ENCODE results near the gene MERTK.

The MERTK gene

DNA sequence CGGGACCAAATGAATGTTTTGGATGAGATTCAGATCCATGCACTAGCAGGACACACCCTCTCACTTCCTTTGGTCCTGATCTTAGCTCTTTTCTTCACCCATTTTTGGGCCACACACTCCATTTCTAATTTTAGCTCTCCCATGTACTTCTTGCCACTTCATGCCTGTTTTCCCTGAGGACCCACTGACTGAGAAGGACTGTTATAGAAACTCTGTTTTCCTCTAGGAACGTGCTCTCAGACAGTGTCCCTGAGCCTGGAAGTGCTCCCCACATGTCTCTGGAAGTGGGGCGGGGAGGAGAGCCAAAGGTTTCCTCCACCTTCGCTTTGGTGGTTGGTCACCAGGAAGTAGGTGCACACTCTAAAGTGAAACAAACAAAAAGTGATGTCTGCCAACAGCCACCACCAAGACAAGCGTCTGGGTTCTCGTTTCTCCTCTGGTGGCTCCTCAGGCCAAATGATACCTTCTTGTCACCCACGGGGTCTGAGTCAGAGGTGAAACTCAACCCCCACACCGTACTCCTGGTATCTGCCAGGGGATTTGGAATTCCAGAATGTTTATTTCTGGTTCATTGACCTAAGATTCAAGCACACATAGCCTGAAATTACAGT lies 74.7 kb downstream of the MERTK start:
- no peaks in the 10 kb centered on the region for H3K4me1 Mint-ChIP-seq (ENCODE audit: low read depth)
- peaks cover 13% of the 10 kb centered on the region for H3K36me3 Mint-ChIP-seq
- H3K27ac Mint-ChIP-seq: no peak overlapping the region
- H3K27me3 Mint-ChIP-seq: peaks cover 12% of the 10 kb centered on the region
- no peak overlapping the region for H3K4me3 Mint-ChIP-seq
- H3K9me3 Mint-ChIP-seq (ENCODE audit: low read depth): peaks cover 12% of the 10 kb centered on the region

- Mint-ChIP-seq H3K9me3 (ENCODE audit: low read depth) (peaks cover 12% of the 10 kb centered on the region), H3K36me3 (peaks cover 13% of the 10 kb centered on the region)
Measured at GRCh38 chr2:111973701-111974100, 75.3 kb downstream of the MERTK start.

GRCh38 chr2:111975053-111975552 lies 76.7 kb downstream of the MERTK start:
- Mint-ChIP-seq H3K9me3 (ENCODE audit: low read depth) (peaks cover 12% of the 10 kb centered on the region), H3K27me3 (peaks cover 12% of the 10 kb centered on the region), H3K4me1 (ENCODE audit: low read depth) (no peaks in the 10 kb centered on the region), H3K4me3 (no peak overlapping the region), H3K27ac (no peak overlapping the region), H3K36me3 (peaks cover 13% of the 10 kb centered on the region)

More at GRCh38 chr2:111973701-111974100, 75.3 kb downstream of the MERTK start:
- H3K4me3 Mint-ChIP-seq: no peak overlapping the region
- no peak overlapping the region for H3K27ac Mint-ChIP-seq
- no peaks in the 10 kb centered on the region for H3K4me1 Mint-ChIP-seq (ENCODE audit: low read depth)
- H3K27me3 Mint-ChIP-seq: peaks cover 12% of the 10 kb centered on the region

DNA sequence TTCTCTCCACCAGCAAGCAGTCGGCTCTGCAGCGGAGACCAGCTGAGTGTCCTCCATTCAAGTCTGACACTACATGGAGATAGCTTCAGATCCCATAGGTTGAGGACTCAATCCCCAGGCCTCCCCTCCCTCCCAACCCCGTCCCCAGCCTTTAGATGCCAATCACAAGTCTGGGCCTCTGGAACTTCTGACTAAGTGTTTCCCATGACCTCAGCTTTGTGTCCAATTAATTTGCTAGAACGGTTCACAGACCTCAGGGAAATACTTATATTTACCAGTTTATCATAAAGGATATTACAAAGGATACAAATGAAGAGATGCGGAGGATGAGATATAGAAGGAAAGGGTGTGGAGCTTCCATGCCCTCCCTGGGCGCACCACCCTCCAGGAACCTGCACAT lies 77.4 kb downstream of the MERTK start:
- H3K27me3 Mint-ChIP-seq: peaks cover 12% of the 10 kb centered on the region
- peaks cover 12% of the 10 kb centered on the region for H3K9me3 Mint-ChIP-seq (ENCODE audit: low read depth)
- H3K36me3 Mint-ChIP-seq: peaks cover 13% of the 10 kb centered on the region
- no peak overlapping the region for H3K4me3 Mint-ChIP-seq
- H3K4me1 Mint-ChIP-seq (ENCODE audit: low read depth): no peaks in the 10 kb centered on the region
- H3K27ac Mint-ChIP-seq: no peak overlapping the region

- Mint-ChIP-seq H3K4me1 (ENCODE audit: low read depth) (no peaks in the 10 kb centered on the region), H3K27me3 (peaks cover 8% of the 10 kb centered on the region), H3K27ac (no peak overlapping the region), H3K36me3 (peaks cover 13% of the 10 kb centered on the region), H3K4me3 (no peak overlapping the region), H3K9me3 (ENCODE audit: low read depth) (peaks cover 12% of the 10 kb centered on the region)
Measured at GRCh38 chr2:111977240-111977639, 78.8 kb downstream of the MERTK start.

DNA sequence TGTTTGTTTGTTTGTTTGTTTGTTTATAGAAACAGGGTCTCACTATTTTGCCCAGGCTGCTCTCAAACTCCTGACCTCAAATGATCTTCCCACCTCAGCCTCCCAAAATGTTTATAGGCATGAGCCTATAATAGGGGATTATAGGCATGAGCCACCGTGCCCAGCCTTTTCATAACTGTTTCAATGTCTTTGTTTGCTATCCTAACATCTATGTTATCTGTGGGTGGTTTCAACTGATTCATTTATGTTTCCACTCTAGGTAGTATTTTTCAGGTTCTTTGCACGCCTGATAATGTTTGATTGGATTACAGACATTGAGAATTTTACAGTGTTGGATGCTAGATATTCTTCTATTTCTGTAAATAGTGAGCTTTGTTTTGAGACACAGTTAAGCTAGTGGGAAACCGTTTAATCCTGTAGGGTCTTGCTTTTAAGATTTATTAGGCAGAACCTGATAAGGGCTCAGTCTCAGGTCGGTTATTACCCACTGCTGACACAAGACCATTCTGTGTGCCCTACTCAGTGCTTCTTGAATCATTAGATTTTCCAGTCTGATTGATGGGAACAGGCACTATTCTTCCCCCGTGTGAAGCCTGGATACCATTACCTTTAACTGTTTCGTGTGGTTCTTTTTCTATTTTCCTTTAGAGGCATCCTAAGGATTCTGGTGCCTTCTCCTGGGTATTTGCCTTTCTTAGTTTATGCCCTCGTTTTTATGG lies 80.2 kb downstream of the MERTK start:
- Mint-ChIP-seq H3K27ac (no peak overlapping the region), H3K4me3 (no peak overlapping the region), H3K4me1 (ENCODE audit: low read depth) (no peaks in the 10 kb centered on the region), H3K27me3 (peaks cover 4% of the 10 kb centered on the region), H3K36me3 (peaks cover 13% of the 10 kb centered on the region), H3K9me3 (ENCODE audit: low read depth) (peaks cover 12% of the 10 kb centered on the region)

GRCh38 chr2:111981666-111982065 lies 83.3 kb downstream of the MERTK start:
- no peaks in the 10 kb centered on the region for H3K27me3 Mint-ChIP-seq
- H3K27ac Mint-ChIP-seq: no peak overlapping the region
- no peaks in the 10 kb centered on the region for H3K4me1 Mint-ChIP-seq (ENCODE audit: low read depth)
- H3K9me3 Mint-ChIP-seq (ENCODE audit: low read depth): peaks cover 12% of the 10 kb centered on the region
- H3K36me3 Mint-ChIP-seq: peaks cover 9% of the 10 kb centered on the region
- no peak overlapping the region for H3K4me3 Mint-ChIP-seq

DNA sequence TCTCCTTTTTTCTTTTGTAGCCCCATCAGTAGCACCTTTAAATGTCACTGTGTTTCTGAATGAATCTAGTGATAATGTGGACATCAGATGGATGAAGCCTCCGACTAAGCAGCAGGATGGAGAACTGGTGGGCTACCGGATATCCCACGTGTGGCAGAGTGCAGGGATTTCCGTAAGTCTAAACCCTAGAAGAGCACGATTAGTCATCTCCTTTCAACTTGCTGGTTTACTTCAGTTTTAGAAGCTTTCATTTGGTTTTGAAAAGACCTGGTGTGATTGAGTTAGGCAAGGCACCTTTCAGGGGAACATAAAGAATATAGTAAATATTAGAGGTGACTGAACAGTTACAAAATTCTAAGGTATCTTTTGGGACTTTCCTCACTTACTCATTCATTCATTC lies 84.4 kb downstream of the MERTK start:
- H3K4me1 Mint-ChIP-seq (ENCODE audit: low read depth): no peaks in the 10 kb centered on the region
- no peaks in the 10 kb centered on the region for H3K27me3 Mint-ChIP-seq
- no peak overlapping the region for H3K4me3 Mint-ChIP-seq
- H3K9me3 Mint-ChIP-seq (ENCODE audit: low read depth): peaks cover 2% of the 10 kb centered on the region
- H3K36me3 Mint-ChIP-seq: no peaks in the 10 kb centered on the region
- no peak overlapping the region for H3K27ac Mint-ChIP-seq

GRCh38 chr2:111983478-111984212 lies 85.2 kb downstream of the MERTK start:
- Mint-ChIP-seq H3K27ac (no peak overlapping the region), H3K4me1 (ENCODE audit: low read depth) (no peaks in the 10 kb centered on the region), H3K9me3 (ENCODE audit: low read depth) (no peaks in the 10 kb centered on the region), H3K27me3 (no peaks in the 10 kb centered on the region), H3K4me3 (no peak overlapping the region), H3K36me3 (no peaks in the 10 kb centered on the region)

GRCh38 chr2:111984213-111984604 lies 85.8 kb downstream of the MERTK start:
- H3K9me3 Mint-ChIP-seq (ENCODE audit: low read depth): no peaks in the 10 kb centered on the region
- H3K4me1 Mint-ChIP-seq (ENCODE audit: low read depth): no peaks in the 10 kb centered on the region
- no peak overlapping the region for H3K27ac Mint-ChIP-seq
- no peaks in the 10 kb centered on the region for H3K36me3 Mint-ChIP-seq
- H3K4me3 Mint-ChIP-seq: no peak overlapping the region
- H3K27me3 Mint-ChIP-seq: no peaks in the 10 kb centered on the region

DNA sequence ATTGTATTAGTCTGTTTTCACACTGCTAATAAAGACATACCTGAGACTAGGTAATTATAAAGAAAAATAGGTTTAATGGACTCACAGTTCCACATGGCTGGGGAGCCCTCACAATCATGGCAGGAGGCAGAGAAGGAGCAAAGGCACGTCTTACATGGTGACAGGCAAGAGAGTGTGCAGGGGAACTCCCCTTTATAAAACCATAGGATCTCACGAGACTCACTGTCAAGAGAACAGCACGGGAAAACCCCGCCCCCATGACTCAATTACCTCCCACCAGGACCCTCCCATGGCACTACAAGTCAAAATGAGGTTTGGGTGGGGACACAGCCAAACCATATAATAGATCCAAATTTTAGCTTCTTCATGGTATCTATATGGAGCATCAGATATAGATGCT lies 87.1 kb downstream of the MERTK start:
- Mint-ChIP-seq H3K4me3 (no peak overlapping the region), H3K4me1 (ENCODE audit: low read depth) (no peaks in the 10 kb centered on the region), H3K27me3 (no peaks in the 10 kb centered on the region), H3K27ac (no peak overlapping the region), H3K36me3 (no peaks in the 10 kb centered on the region), H3K9me3 (ENCODE audit: low read depth) (no peaks in the 10 kb centered on the region)

DNA sequence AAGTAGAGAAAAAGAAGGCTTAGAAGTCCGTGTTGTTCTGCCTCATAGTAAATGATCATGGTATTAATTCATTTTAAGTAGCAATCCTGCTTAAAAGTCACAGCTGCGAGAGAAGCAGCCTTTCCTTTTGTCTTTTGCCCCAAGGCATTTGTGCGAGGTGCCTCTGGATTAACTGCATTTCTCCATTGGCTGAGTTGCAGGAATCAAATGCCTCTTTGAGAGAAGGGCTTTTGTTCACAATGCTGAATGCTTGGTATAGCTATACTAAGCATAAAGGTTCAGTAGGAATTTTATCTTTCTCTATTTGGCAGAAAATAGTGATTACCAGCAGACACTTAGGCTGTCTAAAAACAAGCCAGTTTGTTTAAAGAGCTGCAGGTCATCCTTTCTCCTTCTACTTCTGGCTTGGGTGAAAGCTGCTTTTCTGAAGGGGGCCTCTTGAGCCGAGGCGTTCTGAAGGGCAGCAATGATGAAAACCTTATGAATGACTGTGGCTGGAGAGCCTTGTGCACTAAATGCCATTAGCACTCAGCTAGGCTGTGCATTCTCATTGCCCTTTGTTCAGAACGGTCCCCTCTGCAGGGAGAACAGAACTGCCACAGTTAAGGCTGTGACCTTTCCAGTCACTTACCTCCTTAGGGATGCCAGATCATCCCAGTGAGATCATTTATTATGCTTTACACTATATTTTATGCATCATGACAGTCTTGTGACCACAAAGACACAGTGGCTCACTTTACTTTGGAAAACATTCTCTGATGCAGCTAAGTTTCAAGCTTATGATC lies 87.9 kb downstream of the MERTK start:
- Mint-ChIP-seq H3K36me3 (no peaks in the 10 kb centered on the region), H3K9me3 (ENCODE audit: low read depth) (no peaks in the 10 kb centered on the region), H3K4me1 (ENCODE audit: low read depth) (no peaks in the 10 kb centered on the region), H3K27ac (no peak overlapping the region), H3K4me3 (no peak overlapping the region), H3K27me3 (no peaks in the 10 kb centered on the region)

GRCh38 chr2:111990375-111990774 lies 92.0 kb downstream of the MERTK start:
- H3K4me1 Mint-ChIP-seq (ENCODE audit: low read depth): no peaks in the 10 kb centered on the region
- H3K27ac Mint-ChIP-seq: no peak overlapping the region
- no peaks in the 10 kb centered on the region for H3K36me3 Mint-ChIP-seq
- no peaks in the 10 kb centered on the region for H3K9me3 Mint-ChIP-seq (ENCODE audit: low read depth)
- no peak overlapping the region for H3K4me3 Mint-ChIP-seq
- H3K27me3 Mint-ChIP-seq: no peaks in the 10 kb centered on the region

- Mint-ChIP-seq H3K4me3 (no peak overlapping the region), H3K36me3 (no peaks in the 10 kb centered on the region), H3K4me1 (ENCODE audit: low read depth) (no peaks in the 10 kb centered on the region), H3K9me3 (ENCODE audit: low read depth) (no peaks in the 10 kb centered on the region), H3K27me3 (no peaks in the 10 kb centered on the region), H3K27ac (no peak overlapping the region)
Measured at GRCh38 chr2:111990856-111991255, 92.4 kb downstream of the MERTK start.

DNA sequence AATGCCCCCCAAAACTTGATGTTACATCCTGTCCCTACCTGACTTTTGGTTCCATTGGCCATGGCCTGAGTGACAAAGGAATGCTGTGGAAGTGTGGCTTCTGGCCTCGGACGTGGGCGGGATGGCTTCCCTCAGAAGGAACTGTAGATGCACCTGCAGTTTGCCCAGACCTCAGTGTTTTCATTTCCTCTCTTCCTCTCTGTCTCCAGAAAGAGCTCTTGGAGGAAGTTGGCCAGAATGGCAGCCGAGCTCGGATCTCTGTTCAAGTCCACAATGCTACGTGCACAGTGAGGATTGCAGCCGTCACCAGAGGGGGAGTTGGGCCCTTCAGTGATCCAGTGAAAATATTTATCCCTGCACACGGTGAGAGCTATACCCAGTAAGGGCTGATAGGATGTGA lies 95.6 kb downstream of the MERTK start:
- Mint-ChIP-seq H3K4me1 (ENCODE audit: low read depth) (no peaks in the 10 kb centered on the region), H3K9me3 (ENCODE audit: low read depth) (no peaks in the 10 kb centered on the region), H3K27me3 (no peaks in the 10 kb centered on the region), H3K36me3 (no peaks in the 10 kb centered on the region), H3K27ac (no peak overlapping the region), H3K4me3 (no peak overlapping the region)

All from activated naive CD8-positive, alpha-beta T cell (primary cell).